ENCODE results near the gene PHAX. TPM values are rescaled to one million over a fixed set of nuclear protein-coding genes. Genes with fewer than 3 reads are reported as not detected.
"Not testable (repeated sequence)": the region's sequence is repeated elsewhere in the genome, so short reads cannot be mapped to it uniquely, and the experiment has no call there.

PHAX gene
- total RNA-seq, 2 experiments from 2014 or later = 42.5 to 42.8 TPM

DNA sequence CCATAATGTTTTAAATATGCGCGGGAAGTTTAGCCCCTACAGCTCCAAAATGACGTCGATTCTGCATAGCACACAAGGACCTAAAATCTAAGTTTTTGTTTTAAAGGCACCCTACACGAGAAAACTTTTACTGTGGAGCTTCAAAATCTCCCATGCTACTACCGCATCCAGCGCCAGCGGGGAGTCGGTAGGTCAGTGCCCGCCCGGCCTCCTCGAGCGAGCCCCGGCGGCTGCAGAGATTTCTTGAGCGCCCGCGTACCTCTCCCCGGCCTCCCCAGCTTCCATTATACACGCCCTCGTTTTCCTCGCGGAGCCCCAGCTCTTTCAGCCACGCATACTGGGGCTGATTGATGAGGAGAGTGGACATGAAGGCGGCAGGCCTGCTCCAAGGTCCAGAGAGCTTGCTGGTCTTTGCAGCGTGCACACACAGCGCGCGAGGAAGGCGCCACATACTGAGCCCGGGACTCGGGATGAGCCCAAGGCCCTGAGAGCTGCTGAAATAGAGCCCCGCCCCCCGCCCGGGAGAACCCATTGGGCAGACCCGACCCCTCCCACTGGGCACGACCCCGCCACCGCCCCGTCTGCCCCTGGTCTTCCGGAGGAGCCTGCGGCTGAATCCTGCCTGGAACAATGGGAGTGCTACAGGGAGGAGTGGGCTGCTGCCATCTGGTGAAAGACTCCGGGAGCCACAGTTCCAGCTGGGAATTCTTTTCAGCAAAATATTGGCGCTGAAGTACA is 5.8 kb upstream of the PHAX start, which contains the start of gene ALDH7A1:
Gene ALDH7A1, minus strand, starts transcription at position 472 of the 738 bp plus-strand sequence. Its CDS starts 21 bp downstream, at position 451.
- ChIA-PET POLR2A (interaction anchor here (1.3 kb wide), 1 partner anchor 15 kb away, joined by 3 read pairs; no protein-coding TSS in a partner anchor), CTCF (interaction anchor here (0.8 to 1.2 kb wide), 4 partner anchors 8 to 22 kb away, joined by 3 to 4 read pairs (median 3); no protein-coding TSS in a partner anchor)
- peak; percentile 64 for DNase-seq
- TF ChIP-seq CTCF (IDR thresholded peaks at IDR 0.05) = no peak
- H3K36me3 Mint-ChIP-seq (ENCODE audit: low read depth) = no peaks in the 10 kb centered on the region
- H3K4me3 Mint-ChIP-seq = peak within 1 kb of the TSS; percentile 75
- ATAC-seq = peak; percentile 72
- peaks cover 11% of the 10 kb centered on the region for H3K4me1 Mint-ChIP-seq (ENCODE audit: low read depth)
- H3K27ac Mint-ChIP-seq = peak within 1 kb of the TSS; percentile 24
- intact Hi-C loops (cut with micrococcal nuclease) = no loop called here
- H3K27me3 Mint-ChIP-seq = peaks cover 8% of the 10 kb centered on the region
- peaks cover 2% of the 10 kb centered on the region for H3K9me3 Mint-ChIP-seq

DNA sequence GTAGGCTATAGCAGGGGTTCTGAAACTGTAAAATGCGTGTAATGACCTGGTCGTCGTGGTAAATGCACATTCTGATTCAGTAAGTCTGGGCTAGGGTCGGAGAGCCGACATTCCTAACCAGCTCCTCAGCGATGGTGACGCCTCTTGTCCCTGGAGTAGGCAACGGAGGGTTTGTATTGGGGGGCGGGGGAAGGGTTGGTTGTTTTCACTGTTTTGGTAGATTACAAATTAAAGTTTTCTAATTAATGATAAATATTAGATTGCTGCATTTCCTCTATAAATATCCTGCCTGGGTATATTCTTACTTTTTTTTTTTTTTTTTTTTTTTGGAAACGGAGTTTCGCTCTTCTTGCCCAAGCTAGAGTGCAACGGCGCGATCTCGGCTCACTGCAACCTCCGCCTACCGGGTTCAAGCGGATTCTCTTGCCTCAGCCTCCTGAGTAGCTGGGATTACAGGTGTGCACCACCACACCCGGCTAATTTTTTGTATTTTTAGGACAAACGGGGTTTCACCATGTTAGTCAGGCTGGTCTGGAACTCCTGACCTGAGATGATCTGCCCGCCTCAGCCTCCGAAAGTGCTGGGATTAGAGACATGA is 5.2 kb upstream of the PHAX start:
- peak overlapping the region; percentile 75 for H3K4me3 Mint-ChIP-seq

DNA sequence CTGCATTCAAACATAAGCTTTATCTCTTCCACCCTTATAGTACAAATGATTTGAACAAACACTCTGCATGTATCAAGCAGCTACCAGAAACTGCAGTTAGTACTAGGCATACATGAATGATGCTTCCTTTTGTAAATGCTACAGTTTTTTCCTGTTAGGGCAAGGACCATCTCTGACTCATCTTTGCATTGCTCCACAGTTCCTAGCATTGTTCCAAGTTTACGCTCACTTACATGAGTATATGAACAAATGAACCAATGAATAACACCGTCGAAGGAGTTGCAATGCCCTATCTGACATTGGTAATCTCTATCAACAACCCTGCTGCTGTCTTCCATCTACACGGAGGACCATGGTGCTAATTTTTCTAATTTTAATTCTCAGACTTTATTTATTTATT is 3.6 kb upstream of the PHAX start:
- no peak for ATAC-seq
- no peak for TF ChIP-seq CTCF (IDR thresholded peaks at IDR 0.05)
- Mint-ChIP-seq H3K27ac (no peak overlapping the region), H3K9me3 (peaks cover 2% of the 10 kb centered on the region), H3K4me1 (ENCODE audit: low read depth) (peaks cover 22% of the 10 kb centered on the region), H3K36me3 (ENCODE audit: low read depth) (peaks cover under 1% of the 10 kb centered on the region), H3K27me3 (peaks cover 6% of the 10 kb centered on the region), H3K4me3 (no peak overlapping the region)
- no peak for DNase-seq
- POLR2A ChIA-PET = no interaction called here
- CTCF ChIA-PET = no interaction called here
- intact Hi-C loops (cut with micrococcal nuclease) = no loop called here

More for the DNA sequence above, 5.2 kb upstream of the PHAX start:
- POLR2A ChIA-PET = interaction anchor here (1.3 kb wide), 1 partner anchor 14 kb away, joined by 3 read pairs; no protein-coding TSS in a partner anchor
- Mint-ChIP-seq H3K36me3 (ENCODE audit: low read depth) (no peaks in the 10 kb centered on the region), H3K27ac (no peak overlapping the region), H3K9me3 (peaks cover 2% of the 10 kb centered on the region), H3K27me3 (peaks cover 8% of the 10 kb centered on the region), H3K4me1 (ENCODE audit: low read depth) (peaks cover 17% of the 10 kb centered on the region)
- no peak for ATAC-seq
- no peak for DNase-seq
- CTCF ChIA-PET = no interaction called here
- intact Hi-C loops (cut with micrococcal nuclease) = no loop called here
- no peak for TF ChIP-seq CTCF (IDR thresholded peaks at IDR 0.05)

DNA sequence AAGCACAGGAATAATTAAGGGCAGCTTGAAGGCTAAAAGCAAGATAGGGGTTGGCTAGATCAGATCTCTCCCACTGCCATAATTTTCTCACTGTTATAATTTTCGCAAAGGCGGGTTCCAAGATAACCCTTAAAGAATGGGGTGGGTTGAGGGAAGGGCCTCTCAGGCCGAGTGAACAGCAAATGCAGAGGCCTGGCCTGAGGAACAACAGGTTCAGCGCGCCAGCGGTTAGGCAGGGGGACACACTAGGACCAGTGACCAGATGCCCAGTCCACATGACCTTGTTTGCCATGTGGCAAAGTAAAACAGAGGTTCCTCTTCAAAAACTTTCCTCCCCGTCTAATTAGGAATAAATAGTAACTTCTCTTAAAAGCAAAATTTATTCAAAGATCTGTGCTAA is 1.2 kb upstream of the PHAX start:
- no peak overlapping the region for H3K4me3 Mint-ChIP-seq
- DNase-seq = no peak

GRCh38 chr5:126599971-126600630 is 646 bp upstream of the PHAX start:
- H3K9me3 Mint-ChIP-seq; DNase-seq; ATAC-seq; intact Hi-C loops (cut with micrococcal nuclease); H3K27me3 Mint-ChIP-seq: not testable (repeated sequence)
- ChIA-PET POLR2A (interaction anchor here (1.2 to 2.0 kb wide), 3 partner anchors 24 to 178 kb away, joined by 3 to 6 read pairs (median 5); no protein-coding TSS in a partner anchor), CTCF (interaction anchor here (1.1 to 2.1 kb wide), 7 partner anchors 11 to 250 kb away, joined by 3 to 7 read pairs (median 4); no protein-coding TSS in a partner anchor)
- H3K4me3 Mint-ChIP-seq = peak overlapping the region; percentile 97
- peaks cover 32% of the 10 kb centered on the region for H3K4me1 Mint-ChIP-seq (ENCODE audit: low read depth)
- peaks cover 14% of the 10 kb centered on the region for H3K36me3 Mint-ChIP-seq (ENCODE audit: low read depth)
- peak overlapping the region; percentile 99 for H3K27ac Mint-ChIP-seq

More for the DNA sequence above, 1.2 kb upstream of the PHAX start:
- Mint-ChIP-seq H3K9me3 (peaks cover 2% of the 10 kb centered on the region), H3K27me3 (no peaks in the 10 kb centered on the region), H3K27ac (no peak overlapping the region), H3K4me1 (ENCODE audit: low read depth) (peaks cover 35% of the 10 kb centered on the region), H3K36me3 (ENCODE audit: low read depth) (peaks cover 13% of the 10 kb centered on the region)
- TF ChIP-seq CTCF (IDR thresholded peaks at IDR 0.05) = no peak
- ChIA-PET CTCF (interaction anchor here (1.2 kb wide), 1 partner anchor 61 kb away, joined by 3 read pairs; no protein-coding TSS in a partner anchor), POLR2A (no interaction called here)
- intact Hi-C loops (cut with micrococcal nuclease) = no loop called here
- no peak for ATAC-seq
